PFSK-1 (cell line): ENCODE measurements around the gene SLC6A11.

ENCODE experiments used
- FOXP2 ChIP-seq: optimal IDR thresholded peaks from 2 replicates; pipeline ENCODE3; 2011; ENCODE audit warnings: borderline replicate concordance, control low read depth, inconsistent platforms; ENCODE audit not compliant: insufficient read depth; ENCODE audit errors: extremely low read length, extremely low read depth
- POLR2AphosphoS5 ChIP-seq: IDR thresholded peaks from 2 replicates; pipeline ENCODE4 v1.6.1; 2012; ENCODE audit warnings: low read depth, mild to moderate bottlenecking, control low read depth, low read length, moderate library complexity
- SIN3A ChIP-seq: IDR thresholded peaks from 2 replicates; pipeline ENCODE4 v1.6.1; 2012; ENCODE audit warnings: mild to moderate bottlenecking, low read length, moderate library complexity, borderline replicate concordance; ENCODE audit not compliant: insufficient read depth
- TAF1 ChIP-seq: IDR thresholded peaks from 2 replicates; pipeline ENCODE4 v1.6.1; 2012; ENCODE audit warnings: low read length, control low read depth, borderline replicate concordance; ENCODE audit not compliant: insufficient read depth
- TF ChIP-seq, protein P1 (sequence below), 2 experiments: IDR thresholded peaks; 2 replicates each; pipeline versions ENCODE4 v1.6.1 to v1.8.0; 2011 to 2012; ENCODE audit warnings: low read depth in 2 of 2, low read length in 2 of 2, control low read depth in 1 of 2, inconsistent platforms in 1 of 2, mild to moderate bottlenecking in 1 of 2, moderate library complexity in 1 of 2; ENCODE audit not compliant: insufficient read depth in 1 of 2

The SLC6A11 gene

DNA sequence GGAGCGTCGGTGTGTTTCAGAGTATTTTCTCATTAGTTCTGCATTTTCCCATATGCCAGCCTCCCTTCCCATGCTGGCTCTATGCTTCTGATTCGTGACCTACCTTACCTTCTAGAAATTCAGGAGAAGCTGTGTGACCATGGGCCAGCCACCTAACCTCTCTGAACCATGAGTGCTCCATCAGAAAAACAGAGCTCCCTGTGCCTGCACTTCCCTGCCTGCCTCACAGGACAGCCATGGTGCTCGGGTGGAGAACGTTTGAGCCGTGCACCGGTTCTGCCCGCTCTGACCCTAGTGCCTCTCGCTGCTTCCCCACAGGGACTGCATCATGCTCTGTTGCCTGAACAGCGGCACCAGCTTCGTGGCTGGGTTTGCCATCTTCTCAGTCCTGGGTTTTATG is 102.0 kb downstream of the SLC6A11 start:
- TF ChIP-seq POLR2AphosphoS5, result no peak
- no peak for TF ChIP-seq FOXP2
- TF ChIP-seq TAF1, result no peak
- TF ChIP-seq SIN3A, result no peak
- TF ChIP-seq, protein P1, sequence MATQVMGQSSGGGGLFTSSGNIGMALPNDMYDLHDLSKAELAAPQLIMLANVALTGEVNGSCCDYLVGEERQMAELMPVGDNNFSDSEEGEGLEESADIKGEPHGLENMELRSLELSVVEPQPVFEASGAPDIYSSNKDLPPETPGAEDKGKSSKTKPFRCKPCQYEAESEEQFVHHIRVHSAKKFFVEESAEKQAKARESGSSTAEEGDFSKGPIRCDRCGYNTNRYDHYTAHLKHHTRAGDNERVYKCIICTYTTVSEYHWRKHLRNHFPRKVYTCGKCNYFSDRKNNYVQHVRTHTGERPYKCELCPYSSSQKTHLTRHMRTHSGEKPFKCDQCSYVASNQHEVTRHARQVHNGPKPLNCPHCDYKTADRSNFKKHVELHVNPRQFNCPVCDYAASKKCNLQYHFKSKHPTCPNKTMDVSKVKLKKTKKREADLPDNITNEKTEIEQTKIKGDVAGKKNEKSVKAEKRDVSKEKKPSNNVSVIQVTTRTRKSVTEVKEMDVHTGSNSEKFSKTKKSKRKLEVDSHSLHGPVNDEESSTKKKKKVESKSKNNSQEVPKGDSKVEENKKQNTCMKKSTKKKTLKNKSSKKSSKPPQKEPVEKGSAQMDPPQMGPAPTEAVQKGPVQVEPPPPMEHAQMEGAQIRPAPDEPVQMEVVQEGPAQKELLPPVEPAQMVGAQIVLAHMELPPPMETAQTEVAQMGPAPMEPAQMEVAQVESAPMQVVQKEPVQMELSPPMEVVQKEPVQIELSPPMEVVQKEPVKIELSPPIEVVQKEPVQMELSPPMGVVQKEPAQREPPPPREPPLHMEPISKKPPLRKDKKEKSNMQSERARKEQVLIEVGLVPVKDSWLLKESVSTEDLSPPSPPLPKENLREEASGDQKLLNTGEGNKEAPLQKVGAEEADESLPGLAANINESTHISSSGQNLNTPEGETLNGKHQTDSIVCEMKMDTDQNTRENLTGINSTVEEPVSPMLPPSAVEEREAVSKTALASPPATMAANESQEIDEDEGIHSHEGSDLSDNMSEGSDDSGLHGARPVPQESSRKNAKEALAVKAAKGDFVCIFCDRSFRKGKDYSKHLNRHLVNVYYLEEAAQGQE (IDR thresholded peaks at IDR 0.05; ENCODE audit: insufficient read depth in 1 of 2, low read depth in 2 of 2, low read length in 2 of 2), result no peak

DNA sequence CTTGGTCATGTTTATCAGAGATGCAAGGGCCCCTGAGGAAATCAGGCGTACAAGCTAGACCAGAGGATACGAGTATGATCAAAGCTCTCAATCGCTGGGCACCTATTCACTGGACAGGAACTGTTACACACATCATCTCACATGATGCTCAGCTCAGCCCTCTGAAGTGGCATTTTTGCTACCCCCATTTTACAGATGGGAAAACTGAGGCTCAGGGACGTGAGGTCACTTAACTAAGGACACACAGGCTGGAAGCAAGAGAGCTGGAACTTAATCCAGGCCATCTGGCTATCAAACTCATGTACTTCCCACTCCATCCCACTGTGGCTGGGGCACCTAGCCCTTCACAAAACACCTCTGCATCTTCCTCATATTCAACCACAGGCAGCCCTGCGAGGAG is 103.6 kb downstream of the SLC6A11 start:
- TF ChIP-seq POLR2AphosphoS5, result no peak
- TF ChIP-seq, protein P1 (IDR thresholded peaks at IDR 0.05; ENCODE audit: insufficient read depth in 1 of 2, low read depth in 2 of 2, low read length in 2 of 2), result no peak
- no peak for TF ChIP-seq FOXP2
- no peak for TF ChIP-seq SIN3A
- no peak for TF ChIP-seq TAF1

DNA sequence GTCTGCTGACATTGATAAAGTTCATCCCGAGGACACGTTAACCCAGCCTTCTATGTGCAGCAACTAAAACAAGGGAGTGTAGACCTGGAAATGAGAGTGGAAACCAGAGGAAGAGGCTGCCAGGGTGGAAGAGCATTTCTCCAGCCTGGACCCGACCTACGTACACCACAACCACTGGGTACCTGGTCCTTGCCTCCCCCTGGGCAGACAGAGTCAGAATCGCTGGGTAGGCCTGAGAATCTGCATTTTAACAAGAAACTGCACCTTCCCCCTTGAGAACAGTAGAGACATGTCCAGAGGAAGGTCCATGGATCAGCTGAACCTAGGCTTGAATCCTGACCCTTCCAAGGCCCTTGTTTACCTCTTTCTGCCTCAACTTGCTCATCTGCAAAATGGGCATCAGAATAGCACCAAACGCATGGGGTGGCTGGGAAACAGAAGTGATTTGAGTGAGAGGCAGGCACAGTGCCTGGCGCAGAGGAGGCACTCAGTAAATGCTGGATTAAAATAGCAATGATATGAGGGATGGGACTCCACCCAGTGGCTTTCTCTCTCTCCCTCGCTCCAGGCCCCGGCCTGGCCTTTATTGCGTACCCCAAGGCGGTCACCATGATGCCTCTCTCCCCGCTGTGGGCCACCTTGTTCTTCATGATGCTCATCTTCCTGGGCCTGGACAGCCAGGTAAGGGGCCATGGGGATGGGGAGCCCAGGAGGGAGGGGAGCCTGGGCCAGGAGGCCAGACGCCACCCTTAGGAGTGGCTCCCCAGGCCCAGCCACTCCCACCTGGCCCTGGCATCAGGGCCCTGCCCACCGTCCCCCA is 109.6 kb downstream of the SLC6A11 start:
- TF ChIP-seq, protein P1 (IDR thresholded peaks at IDR 0.05; ENCODE audit: insufficient read depth in 1 of 2, low read depth in 2 of 2, low read length in 2 of 2), result no peak
- no peak for TF ChIP-seq SIN3A
- no peak for TF ChIP-seq TAF1
- TF ChIP-seq POLR2AphosphoS5, result no peak
- TF ChIP-seq FOXP2, result no peak

DNA sequence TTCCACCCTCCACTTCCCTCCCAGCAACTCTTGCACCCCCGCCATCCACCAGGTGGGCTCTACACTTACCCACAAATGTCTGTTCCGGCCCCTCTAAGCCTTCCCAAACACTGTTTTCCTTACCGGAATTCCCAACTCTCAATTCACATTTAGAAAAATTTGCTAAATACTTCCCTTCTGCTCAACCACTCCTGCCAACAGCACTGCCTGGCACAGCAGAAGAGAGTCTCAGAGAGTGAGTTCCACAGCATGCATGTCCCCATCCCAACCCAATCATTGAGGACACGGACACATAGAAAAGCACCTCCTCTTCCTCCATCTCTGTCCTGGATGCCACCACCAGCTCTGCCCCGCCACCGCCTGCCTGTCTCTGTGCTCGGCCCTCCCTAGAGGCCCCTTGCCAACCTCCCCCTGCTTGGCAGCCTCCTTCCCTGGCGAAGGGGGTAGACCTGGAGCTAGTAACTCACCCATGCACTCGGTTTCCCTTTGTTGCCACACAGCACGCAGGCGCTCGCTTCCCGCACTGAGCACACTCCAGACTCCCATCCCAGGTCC is 110.3 kb downstream of the SLC6A11 start:
- TF ChIP-seq FOXP2 (no peak), TAF1 (no peak), SIN3A (no peak), POLR2AphosphoS5 (no peak)
- TF ChIP-seq, protein P1 (IDR thresholded peaks at IDR 0.05; ENCODE audit: insufficient read depth in 1 of 2, low read depth in 2 of 2, low read length in 2 of 2), result no peak
